GM19043 (cell line): Measurements from ENCODE around the gene PCBP3.
"Not testable (repeated sequence)": the region's sequence is repeated elsewhere in the genome, so short reads cannot be mapped to it uniquely, and the experiment has no call there.

Experiments used
- ATAC-seq: cut with Tn5 transposase; IDR thresholded peaks from one replicate; pipeline ENCODE4 v1.9.1; 2021; ENCODE audit warnings: low read depth; ENCODE audit not compliant: unreplicated experiment

Gene PCBP3

GRCh38 chr21:45634511-45635183, 8.9 kb upstream of the PCBP3 start:
- no peak for ATAC-seq

GRCh38 chr21:45635271-45636151, 8.0 kb upstream of the PCBP3 start:
- no peak for ATAC-seq

GRCh38 chr21:45636459-45636858, 7.1 kb upstream of the PCBP3 start:
- ATAC-seq, result no peak

- no peak for ATAC-seq
Observed at GRCh38 chr21:45636951-45637646, 6.4 kb upstream of the PCBP3 start.

GRCh38 chr21:45637883-45638282, 5.6 kb upstream of the PCBP3 start:
- ATAC-seq, result no peak

- no peak for ATAC-seq
Observed at GRCh38 chr21:45638707-45639106, 4.8 kb upstream of the PCBP3 start.

GRCh38 chr21:45639206-45640000, 4.1 kb upstream of the PCBP3 start:
- ATAC-seq, result no peak

- ATAC-seq, result no peak
Observed at GRCh38 chr21:45640001-45640887, 3.3 kb upstream of the PCBP3 start.

- ATAC-seq, result no peak
Observed at GRCh38 chr21:45640888-45641479, 2.5 kb upstream of the PCBP3 start.

- no peak for ATAC-seq
Observed at GRCh38 chr21:45641480-45642035, 2.0 kb upstream of the PCBP3 start.

GRCh38 chr21:45642122-45642813, 1.3 kb upstream of the PCBP3 start:
- ATAC-seq, result no peak

- ATAC-seq, result no peak
Observed at GRCh38 chr21:45644041-45644906, 749 bp downstream of the PCBP3 start.

- no peak for ATAC-seq
Observed at GRCh38 chr21:45651921-45652320, 8.4 kb downstream of the PCBP3 start.

- no peak for ATAC-seq
Observed at GRCh38 chr21:45655124-45655523, 11.6 kb downstream of the PCBP3 start.

GRCh38 chr21:45656114-45656513, 12.6 kb downstream of the PCBP3 start:
- not testable (repeated sequence) for ATAC-seq

GRCh38 chr21:45661913-45662622, 18.5 kb downstream of the PCBP3 start:
- not testable (repeated sequence) for ATAC-seq
